Measurements from ENCODE around the gene COL26A1.

COL26A1 gene

DNA sequence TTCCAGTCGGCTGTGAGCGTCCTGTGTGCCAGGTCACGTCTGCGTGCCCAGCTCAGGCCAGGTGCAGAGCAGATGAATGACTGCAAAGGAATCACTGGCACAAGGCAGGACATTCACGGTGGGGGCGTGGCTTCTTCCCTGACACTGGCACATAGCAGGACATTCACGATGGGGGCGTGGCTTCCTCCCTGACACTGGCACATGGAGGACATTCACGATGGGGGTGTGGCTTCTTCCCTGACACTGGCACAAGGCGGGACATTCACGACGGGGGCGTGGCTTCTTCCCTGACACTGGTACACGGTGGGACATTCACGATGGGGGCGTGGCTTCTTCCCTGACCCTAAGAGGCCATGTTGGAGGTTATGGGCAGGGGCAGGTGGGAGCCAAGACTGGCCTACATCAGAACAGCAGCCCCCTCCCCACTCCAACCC is 202.1 kb downstream of the COL26A1 start:
- DNase-seq, result peak in 1 of 51 donors; percentile 3

DNA sequence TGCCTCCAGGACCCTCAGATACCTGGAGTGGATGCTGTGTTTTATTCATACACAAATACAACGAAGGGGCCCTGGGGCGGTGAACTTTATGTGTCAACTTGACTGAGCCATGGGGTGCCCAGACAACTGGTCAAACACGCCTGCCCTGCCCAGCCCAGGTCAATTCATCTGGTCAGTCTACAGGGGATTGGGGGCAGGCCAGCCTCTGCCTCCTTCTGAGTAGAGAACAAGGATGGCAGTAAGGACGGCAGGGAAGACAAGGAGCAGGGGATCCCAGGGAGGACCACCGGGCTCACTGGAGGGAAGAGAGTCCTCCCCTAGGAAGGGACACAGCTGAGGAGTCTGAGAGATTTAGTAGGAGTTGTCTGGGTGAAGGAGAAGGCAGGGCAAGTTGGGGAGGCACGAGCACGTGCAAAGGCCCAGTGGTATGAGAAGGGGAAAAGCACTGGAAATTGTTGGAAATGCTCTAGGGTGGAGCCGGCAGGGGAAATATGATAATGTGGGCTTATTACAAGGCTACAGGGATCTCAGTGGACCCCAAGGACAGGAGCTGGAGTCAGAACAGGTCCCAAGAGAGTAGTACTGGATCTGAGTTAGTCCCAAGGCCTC is 203.0 kb downstream of the COL26A1 start:
- DNase-seq, result no peak

DNA sequence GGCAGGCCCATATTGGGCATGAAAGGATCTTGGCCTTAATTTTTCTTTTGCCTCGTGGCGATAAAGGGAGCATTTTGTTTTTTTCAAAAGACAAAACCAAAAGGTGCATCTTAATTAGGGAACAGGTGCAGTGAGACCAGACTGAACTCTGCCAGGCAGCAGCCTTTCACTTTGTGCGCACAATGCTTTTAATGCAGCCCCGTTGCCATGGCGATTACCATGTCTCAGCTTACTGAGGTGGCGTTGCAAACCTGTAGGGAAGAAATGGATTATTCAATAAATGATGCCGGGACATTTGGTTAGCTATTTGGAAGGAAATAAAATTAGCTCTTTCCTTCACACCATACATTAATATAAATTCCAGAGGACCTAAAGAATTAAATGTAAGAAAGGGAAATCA is 204.6 kb downstream of the COL26A1 start:
- peak in 12 of 51 donors; percentile 2 to 73 (median 36) for DNase-seq

DNA sequence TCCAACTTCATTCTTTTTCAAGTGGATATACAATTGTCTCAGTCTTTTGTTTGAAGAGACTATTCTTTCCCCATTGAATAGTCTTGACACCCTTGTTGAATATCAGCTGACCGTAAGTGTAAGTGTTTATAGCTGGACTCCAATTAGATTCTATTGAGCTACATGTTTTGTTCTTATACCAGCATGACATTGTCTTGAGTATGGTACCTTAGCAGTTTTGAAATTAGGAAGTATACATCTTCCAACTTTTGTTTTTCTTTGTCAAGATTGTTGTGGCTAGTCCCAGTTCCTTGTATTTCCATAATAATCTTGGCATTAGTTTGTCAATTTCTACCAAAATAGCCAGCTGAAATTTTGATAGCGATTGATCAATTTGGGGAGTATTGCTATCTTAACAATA is 209.5 kb downstream of the COL26A1 start:
- DNase-seq, result no peak

DNA sequence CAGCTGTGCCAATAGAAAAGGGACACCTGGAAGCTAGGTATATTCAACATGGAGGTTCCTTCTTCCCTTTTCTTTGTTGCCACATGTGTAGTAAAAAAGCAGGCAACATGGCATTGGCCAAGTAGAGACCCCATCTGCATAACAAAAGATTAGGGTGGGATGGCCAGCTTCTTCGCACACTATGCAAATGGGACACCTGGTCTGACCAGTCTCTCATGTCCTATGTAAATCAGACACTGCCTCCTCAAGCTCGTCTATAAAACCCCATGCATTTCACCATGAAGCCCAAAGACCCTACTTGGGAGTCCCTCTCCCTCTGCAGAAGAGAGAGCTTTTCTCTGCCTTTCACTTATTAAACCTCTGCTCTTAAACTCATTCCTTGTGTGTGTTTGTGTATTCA is 212.5 kb downstream of the COL26A1 start:
- DNase-seq, result no peak

DNA sequence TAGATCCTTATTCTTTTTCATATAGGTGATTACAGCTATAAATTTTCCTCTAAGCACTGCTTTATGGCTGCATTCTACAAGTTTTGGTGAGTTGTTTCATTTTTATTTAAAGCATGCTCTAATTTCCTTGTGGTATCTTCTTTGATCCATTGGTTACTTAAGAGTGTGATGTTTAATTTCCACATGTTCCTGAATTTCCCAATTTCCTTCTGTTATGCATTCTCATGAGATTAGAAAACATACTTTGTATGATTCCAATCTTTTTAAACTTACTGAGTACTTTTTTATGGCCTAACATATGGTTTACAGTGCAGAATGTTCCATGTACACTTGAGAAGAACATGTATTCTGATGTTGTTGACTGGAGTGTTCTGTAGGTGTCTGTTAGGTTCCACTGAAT is 213.0 kb downstream of the COL26A1 start:
- no peak for DNase-seq

DNA sequence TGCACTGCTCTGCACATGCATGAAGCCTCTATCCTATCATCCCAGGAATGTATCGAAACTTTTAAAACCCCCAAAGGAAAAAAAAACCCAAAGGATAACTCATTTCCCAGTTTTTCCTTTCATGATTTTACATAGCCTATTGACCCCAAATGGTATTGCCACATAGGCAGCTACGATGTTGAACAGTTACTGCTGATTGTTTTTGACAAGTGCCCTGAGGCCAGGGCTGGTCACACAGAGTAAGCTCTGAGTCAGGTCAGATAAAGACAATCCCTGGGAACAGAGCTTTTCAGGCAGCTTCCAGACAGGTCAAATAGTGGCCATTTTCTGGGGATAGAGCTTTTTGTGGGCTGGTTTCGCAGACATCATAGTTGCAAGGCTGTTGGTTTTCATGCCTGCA is 214.3 kb downstream of the COL26A1 start:
- no peak for DNase-seq

DNA sequence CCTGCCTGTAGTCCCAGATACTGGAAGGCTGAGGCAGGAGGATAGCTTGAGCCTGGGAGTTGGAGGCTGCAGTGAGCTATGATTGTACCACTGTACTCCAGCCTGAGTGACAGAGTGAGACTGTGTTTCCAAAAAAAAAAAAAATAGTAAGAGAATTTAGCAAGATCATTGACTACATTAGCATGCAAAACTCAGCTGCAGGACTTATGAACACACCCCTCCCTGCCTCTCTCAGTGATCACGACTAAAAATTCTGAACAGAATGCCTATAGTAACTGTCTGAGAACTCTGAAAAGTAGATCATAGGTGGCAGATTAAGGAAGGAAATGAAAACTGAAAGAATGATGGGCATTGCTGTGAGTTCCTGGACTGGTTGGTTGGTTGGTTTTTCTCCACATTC is 215.9 kb downstream of the COL26A1 start:
- no peak for DNase-seq

DNA sequence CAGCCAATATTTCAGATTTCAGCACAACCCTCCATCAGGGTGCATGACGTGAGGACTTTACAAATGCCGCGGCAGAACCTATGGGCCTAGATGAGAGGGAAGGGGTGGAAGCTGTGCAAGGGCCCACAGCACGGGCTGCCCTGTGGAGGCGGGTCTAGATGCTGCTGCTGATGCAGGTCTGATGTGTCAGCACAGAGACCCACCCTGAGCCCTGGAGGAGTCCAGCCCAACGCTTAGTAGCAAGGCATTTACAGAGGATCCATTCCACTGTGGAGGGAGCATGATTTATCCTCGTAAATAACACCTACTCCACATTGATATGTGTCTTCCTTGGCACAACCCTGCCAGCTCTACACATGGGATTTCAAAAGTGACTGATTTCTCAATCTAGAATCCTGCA is 217.9 kb downstream of the COL26A1 start:
- DNase-seq, result no peak

DNA sequence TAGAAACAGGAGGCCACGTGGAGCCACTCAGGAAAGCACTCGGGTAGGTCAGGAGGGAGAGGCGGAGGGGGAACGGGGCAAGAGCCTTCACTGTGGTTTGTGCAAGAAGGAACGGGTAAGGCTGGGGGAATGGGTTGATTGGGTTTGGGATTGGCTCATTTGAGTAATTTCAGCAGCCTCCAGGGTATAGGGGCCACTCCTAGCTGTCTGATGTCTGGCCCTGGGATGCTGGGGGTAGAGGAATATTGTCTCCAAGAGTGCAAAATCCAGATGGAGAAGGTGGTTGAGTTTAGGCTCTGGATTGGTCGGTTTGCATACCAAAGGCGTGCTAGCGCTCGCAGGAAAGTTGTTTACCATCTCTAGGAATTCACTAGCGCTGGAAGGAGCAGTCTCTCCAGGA is 219.2 kb downstream of the COL26A1 start:
- DNase-seq, result no peak

DNA sequence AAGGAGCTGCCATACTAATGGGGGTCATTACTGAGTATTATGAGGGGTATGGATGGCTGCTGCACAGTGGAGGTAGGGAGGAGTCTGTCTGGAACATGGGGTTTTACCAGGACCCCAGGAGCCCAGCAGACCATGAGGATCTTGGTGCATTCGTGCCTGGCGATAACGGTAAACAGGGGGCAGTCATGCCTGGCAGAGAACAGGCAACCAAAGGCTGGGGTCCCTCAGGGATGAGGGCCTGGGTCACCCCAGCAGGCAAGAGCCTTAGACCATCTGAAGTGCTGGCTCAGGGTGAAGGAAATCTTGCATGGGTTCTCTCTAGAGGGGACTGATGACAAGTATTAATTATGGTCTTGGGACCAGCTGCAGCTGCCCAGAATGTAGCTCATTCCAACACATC is 220.3 kb downstream of the COL26A1 start:
- DNase-seq, result no peak

DNA sequence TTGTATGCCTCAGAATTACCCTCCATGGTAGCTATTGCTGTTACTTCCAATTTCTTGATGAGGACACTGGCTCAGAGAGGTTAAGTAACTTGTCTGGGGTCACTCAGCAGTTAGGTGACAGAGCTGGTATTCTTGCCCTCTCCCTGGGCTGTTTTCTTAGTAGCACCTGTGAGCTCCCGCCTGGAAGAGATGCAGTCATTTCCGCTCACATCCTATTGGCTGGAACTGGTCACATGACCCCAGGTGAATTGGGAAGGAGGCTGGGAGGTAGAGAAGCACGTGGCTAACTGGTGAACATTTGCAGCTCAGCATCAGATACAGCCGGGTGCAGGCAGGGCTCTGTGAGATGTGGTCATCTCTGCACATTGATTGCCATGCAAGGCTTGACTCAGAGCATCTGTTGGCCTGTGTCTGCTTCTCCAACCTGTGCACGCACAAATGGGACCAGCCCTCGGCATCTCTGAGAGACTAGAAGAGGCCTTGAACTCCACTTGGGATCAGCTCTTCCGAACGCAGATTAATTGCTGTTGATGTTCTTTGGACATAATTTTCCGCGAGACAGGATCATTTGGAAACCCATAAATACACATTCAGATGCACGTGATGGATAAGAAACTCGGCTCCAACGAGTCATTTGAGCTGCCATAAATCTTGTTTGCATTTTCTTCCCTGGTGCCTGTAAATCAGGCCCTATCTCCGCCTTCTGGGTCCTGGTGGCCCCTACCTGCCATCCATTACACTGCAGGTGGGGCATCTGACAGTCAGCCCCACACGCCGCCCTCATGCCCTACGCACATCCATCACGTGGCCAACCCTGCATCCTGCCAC is 223.6 kb downstream of the COL26A1 start:
- DNase-seq, result no peak

DNA sequence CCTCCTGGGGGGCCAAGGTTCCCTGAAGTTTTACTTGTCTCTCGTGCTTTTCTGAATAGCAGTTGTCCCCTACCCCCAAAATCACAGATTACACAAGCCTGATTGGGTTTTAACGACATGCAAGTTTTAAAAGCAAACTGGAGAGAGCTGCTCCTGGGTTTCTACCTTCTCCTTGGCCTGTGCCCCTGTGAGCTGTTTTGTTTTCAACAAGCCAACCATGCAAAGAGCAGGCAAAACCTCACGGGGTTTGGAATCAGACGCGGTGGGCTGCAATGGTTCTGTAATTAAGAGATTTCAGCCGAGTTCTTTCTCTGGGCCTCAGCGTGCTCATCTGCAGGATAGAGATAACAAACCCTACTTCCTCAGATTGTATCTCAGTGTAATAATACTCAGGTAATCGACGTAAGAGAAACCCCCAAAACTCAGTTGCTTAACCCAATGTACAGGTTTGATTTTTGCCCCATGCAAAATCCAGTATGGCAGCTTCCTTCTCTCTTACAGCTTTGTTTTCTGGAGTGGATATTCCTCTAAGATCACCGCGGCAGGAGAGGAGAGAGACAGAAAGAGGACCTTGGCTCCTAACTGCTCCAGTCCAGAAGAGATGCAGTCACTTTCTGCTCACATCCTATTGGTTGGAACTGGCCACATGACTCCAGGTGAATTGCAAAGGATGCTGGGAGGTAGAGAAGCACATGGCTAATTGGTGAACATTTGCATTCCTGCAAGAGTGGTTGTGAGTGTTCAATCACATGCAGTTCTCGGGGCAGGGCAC is 224.4 kb downstream of the COL26A1 start:
- DNase-seq, result no peak

DNA sequence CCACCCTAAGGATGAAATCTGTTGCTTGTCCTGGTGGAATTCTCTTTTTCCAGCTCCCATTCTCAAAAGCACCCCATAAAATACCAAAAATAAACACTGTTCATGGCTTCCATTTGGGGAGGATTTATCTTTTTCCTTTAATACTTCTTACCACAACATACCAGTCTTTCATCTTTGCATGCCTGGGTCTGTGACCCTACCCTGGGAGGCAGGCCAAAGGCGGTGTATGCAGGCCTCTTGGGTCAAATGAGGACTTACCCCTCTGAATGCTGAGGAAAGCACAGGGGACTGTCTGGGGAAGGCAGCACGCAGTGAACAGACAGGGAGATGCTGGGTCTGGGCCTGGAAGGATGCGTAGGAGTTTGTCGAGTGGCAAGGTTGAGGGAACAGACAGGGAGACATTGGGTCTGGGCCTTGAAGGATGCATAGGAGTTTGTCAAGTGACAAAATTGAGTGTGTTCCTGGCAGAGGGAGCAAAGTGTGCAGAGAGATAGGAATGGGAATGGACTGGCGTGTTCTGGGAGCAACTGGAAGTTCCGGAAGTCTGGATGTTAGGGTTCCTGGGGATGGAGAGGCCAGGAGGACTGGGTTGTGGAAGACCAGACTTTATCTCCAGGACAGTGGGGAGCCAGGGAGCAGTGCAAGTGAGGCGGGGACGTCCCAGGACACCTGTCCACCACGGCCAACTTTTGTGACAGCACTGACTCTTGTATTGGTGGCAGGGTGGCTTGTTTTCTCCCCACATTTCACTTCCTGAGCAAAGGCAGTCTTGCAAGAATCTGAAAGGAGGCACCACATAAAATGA is 225.7 kb downstream of the COL26A1 start:
- DNase-seq, result no peak

DNA sequence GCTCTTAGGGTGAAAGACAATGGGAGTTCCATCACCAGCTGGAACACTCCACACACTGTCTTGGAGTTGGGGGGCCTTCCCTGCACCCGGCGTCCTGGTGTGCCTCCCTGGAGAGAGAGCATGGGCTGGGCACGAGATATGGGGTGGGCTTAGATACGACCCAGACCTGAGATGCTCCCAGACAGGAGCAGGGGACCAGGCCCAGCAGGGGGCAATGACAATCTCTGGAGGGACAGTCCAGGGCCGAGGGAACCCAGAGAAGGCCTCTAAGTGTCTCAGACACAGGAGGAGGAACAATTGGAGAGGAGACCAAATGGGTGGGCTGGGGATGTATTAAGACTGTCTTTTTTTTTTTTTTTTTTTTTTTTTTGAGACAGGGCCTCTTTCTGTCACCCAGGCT is 226.4 kb downstream of the COL26A1 start:
- DNase-seq, result no peak

DNA sequence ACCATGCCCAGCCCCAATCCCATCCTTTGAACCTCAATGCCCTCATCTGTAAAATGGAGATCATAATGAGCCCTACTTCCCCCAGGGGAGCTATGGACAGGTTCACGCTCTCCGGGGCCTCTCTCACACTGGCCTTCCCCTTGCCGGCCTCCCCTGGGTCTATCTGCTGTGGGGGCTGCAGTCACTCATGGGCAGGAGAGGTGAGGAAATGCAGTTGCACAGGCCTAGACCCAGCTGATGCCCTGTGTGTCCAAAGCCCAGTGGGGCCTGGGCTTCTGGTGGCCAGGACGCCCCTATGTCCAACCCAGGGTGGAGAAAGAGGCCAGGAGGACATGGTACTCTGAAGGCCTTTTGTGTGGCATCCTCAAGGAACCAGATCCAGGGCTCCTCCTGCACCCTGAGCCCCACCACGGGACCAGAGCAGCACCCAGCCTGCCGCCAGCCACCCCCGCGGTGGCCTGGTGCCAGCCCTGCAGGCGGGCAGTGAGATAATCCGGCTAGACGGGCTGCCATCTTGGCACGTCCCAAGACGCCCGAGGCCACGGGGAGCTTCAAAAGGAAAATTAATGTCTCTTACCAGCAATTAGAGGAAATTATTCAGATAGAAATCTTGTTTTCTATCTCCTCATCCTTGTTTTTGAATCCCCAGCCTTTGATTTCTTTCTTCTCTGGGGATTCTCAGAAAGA is 227.4 kb downstream of the COL26A1 start:
- DNase-seq, result no peak

DNA sequence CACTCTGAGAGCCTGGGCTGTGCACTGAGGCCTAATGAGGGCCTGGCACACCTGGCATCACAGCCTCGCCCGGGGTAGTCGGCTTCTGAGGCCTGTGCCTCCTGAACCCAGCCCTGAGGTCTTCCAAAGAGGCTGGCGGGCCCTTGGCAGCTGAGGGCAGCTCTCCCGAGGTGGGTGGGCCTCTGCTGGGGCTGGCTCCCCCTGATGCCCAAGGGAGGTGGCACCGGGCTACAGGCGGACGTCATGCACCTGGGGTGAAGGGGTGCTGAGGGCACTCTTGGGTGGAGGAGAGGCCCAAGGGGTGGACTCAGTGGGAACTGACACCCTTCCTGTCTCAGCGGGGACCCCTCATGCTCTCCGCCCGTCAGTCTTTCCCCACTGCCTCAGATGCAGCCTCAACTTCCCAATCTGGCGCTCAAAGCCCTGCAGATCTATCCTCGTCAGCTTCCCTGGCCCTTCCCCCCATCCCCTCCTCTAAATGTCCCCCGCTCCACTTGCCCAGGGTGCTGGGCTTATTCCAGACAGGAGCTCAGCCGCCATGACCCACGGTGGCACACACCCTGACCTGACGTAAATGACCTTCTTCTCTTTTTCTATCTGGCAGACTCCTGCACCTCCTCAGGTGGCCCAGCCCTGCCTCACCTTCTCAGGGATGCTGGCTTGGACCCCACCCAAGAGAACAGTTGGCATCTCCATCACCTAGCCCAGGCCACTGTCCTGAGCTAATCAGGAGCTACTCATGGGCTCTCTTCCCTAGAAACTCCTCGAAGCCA is 228.2 kb downstream of the COL26A1 start:
- no peak for DNase-seq

DNA sequence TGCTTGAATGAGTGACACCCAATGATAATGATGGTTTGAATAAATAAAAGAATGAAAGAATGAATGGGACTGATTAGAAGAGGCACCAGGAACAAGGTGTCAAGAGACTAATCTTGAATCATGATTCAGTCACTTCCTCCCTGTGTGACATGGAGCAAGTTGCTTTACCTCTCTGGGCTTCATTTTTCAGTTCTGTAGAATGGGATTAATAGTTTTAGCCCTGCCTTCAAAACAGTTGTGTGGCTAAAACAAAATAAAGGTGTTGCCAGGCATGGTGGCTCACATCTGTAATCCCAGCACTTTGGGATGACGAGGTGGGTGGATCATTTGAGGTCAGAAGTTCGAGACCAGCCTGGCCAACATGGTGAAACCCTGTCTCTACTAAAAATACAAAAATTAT is 228.8 kb downstream of the COL26A1 start:
- no peak for DNase-seq

DNA sequence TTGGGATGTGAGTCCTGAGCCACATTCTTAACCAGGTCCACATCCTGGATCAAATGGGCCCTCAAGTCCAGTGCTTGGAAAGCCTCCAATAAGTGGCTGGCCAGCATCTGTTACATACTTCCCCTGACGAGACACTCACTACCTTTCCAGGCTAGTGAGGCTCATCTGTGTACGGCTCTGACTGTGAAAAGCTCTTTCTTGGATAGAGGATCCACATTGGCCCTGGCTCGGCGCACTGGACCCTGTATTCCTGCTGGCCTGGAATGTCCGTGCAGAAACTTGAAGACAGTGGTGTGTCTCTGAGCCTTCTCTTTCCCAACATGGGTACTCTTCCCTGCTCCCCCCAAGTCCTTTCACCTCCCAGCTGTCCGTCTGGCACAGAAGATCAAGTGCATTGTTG is 230.9 kb downstream of the COL26A1 start:
- DNase-seq, result no peak

DNA sequence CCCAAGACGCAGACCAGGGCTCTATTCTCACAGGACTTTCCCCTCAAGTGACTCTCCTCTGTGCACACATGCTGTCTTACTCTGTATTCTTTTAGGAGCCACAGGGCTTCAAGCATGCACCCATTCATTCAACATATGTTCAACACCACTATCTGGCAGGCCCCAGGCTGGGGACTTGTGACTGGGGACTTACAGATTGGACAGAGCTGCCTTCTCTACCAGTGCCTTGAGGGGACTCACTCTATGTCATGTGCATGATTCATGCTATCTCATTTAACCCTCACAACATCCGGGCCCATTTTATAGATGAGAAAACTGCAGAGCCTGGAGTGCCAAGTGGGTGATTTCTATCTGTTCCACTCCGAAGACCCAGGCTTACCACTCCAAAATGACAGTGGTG is 232.1 kb downstream of the COL26A1 start:
- DNase-seq, result no peak

All from hypothalamus (tissue), 51 donors.